NCI-H1417 treated with DMSO at 0.1 percent for 48 hours (cell line): ENCODE measurements around the gene ALOX5AP.
"Not testable (repeated sequence)": the region's sequence is repeated elsewhere in the genome, so short reads cannot be mapped to it uniquely, and the experiment has no call there.

Experiments used
- DNase-seq: peaks from one replicate; lab custom pipeline; 2025; lab: John Stamatoyannopoulos, UW

Gene ALOX5AP

DNA sequence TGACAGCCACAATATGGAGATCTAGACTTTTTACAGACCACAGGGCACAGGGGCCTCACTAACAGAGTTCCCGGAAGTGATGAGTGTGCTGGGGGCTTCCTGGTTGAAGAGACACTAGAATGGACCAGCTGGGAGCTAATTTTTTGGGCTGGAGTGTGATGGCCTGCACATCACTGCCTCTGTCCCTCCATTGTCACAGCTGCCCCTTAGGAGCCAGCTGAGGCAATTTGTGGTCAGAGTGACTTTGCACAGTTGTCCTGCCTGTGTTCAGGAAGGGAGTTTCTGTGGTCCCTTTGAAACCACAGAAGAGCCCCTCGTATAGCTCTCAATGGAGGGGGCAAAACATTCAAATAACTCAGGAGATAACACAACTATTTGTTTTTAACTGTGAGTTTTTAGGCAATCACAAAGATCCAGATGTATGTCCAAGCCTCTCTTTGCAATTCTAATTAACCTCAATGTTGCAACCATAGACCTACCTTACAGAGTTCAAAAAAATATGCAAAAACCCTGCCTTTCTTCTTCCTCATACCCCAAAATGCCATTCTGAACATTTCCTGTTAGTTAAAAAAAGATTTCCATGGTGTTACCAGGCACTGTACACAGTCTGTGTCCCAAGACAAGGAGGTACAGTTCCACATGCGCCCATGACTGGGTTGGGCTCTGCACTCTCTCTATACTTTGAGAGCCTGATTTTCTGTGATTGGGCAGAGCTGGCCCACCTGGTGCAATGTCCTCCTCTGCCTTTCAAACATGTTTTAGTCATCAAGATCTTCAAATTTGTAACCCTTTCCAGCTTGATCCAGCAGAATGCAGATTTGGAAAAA is 2.4 kb downstream of the ALOX5AP start:
- DNase-seq: no peak

DNA sequence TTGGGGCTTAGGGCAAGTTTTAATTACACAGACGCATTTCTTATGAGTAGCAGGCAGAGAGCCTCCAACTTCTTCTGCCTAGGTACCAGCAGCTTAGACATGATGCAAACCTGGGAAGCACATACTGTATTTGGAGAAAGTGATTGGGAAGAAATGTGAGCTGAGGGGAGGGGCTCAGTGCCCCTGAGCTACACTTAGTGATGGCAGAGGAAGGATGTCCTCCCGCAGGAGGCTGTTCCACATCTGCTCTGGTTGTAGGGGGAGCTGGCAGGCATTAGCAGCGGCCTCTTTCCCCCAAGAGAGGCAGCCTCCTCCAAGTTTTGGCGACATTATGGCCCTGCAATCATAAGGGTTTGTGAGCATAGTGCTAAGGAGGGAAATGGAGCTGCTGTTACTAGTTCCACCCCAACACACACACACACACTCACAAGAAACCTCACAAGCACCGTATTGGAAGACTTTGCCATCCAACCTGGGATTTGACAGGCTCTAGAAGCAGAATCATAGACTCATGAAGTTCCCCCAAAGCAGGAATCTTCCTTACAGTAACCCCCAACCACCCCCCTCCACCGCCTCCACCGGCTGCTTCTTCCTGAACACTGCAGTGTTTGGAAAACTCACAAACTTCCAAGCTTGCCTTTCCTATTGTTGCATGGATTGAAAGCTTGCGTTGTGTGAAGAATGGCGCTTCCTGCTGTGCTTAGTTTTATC is 3.3 kb downstream of the ALOX5AP start:
- no peak for DNase-seq

DNA sequence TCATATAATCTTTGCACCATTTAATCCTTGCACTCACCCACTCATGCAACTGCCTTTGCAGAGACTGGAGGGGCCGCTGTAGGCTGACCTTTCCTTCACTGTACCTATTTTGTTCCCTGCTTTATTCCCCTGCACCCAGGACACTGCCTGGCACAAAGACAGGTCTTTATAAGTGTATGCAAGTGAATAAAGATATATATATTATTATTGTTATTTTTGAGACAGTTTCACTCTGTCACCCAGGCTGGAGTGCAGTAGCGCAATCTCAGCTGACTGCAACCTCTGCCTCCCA is 3.8 kb downstream of the ALOX5AP start:
- no peak for DNase-seq

DNA sequence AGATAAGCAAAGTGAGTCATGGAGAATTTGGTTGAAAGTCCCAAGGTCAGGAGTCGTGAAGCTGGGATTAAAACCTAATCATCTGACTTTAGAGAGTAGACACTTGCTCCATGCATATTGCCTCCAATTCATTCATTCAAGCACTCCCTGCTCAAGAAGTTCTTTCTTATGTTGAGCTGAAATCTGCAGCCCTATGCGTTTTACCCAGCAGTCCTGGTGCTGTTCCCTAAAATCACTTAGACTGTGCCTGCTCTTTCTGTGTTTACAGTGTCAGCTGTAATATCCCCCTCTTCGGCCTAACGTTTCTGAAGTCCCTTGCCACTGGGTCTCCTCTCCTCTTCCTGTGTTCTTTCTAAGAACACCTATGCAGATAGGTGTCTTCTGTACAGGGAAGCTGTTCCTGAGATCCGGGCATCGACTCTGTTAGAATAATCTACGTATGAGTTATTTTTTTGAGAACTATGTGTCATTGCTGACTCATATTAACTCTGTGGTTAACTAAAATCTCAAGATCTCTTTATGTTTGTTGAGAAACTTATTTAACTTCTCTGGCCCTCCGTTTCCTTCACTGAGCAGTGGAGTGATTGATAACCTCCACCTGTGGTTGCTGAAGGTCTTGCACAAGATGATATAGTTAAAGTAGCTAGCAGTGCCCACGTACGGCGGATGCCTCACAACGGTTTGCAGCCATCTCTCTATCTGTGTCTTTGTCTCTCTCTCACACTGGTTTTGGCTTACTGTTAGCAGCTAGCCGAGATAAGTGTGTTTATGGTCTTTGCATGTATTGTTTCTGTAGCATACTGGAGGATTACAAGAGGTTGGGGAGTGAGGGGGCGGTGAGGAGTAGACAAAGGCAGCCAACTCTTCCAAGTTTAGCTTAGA is 4.7 kb downstream of the ALOX5AP start:
- DNase-seq: no peak

DNA sequence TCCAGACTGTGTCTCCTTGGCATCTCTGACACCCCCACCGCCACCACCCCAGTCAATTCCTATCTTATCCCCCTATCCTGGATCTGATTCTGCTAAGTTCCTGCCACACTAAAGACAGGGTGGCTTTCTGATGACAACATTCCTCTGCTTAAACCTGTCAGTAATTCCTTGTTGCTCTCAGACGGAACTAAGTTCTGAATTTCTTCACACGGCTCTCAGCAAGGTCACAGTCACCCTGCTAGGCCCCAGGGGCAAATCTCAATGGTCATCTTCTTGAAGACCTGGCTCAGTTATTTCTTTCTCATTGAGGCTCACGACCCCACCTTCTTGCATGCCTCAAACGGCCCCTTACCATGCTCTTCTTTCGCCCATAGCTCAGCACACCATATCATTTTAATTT is 7.6 kb downstream of the ALOX5AP start:
- no peak for DNase-seq

DNA sequence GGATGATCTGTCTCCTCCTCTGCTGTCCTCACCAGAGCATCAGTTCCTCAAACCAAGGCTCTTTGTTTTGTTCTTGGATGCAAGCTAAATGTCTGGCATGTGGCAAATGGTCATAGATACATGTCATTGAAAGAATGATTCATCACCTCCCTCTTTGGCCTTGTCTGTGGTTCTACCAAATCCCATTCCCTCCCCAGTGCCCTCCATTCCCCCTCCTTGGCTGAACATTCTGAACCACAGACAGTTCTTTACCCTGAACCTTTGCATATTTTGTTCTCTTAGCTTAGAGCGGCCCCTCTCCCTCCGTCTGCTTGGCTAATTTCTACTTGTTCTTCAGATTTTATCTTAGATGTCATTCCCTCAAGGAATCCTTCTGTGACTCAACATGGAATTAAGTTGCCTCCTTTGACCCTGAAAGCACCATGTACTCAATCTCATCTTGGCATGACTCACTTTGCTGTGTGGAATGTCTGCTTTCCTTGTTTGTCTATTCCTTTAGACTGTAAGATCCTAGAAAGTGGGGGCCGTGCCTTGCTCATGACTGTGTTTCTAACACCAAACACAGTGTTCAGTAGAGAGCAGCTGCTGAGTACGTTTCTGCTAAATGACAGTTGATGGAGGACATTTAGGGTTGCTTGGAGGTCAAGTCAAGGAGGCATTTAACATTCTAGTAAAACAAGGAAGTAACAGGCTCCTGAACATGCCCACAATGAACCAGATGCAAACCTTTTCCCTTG is 8.1 kb downstream of the ALOX5AP start:
- no peak for DNase-seq

DNA sequence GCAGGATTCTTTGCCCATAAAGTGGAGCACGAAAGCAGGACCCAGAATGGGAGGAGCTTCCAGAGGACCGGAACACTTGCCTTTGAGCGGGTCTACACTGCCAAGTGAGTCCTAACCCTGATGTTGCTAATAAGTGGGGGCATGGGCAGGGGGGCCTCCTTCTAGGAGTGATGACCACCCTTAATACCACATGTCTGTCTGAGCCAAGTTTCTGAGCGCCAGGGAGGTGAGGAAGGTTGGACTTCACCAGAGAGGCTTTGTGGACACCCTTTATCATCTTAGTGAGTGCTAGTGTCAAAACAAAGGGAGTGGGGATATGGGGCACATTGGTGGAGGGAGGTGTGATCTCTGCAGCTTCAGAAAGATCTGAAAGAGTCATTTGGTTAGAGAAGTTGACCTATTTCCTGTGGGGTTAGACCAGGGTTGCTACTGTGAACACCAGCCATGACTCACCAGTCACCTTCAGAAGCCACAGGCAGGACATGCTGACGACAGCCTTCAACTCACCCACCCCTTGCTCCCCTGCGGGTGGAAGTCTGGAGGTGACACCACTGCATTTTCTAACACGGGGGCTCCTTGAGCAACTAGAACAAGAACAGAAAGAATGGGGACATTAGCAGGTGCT is 8.8 kb downstream of the ALOX5AP start:
- DNase-seq: no peak

DNA sequence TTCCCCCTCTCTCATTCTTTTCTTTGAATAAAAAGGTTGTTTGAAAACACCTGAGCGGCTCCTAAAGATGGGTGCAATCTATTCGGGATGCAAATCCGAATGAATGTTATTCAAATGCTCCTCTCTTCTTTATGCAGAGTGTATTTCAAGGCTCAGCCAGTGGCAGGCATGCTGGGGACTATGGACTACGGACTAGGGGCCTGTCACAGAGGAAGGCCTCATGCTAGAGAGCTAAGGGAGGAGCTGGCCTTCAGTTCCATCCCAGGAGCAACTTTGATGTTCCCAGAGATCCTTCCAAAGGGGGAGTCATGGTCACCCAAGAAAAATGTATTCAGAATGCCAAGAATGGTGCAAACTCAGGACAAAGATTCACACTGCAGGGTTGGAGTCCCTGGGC is 9.3 kb downstream of the ALOX5AP start:
- no peak for DNase-seq

DNA sequence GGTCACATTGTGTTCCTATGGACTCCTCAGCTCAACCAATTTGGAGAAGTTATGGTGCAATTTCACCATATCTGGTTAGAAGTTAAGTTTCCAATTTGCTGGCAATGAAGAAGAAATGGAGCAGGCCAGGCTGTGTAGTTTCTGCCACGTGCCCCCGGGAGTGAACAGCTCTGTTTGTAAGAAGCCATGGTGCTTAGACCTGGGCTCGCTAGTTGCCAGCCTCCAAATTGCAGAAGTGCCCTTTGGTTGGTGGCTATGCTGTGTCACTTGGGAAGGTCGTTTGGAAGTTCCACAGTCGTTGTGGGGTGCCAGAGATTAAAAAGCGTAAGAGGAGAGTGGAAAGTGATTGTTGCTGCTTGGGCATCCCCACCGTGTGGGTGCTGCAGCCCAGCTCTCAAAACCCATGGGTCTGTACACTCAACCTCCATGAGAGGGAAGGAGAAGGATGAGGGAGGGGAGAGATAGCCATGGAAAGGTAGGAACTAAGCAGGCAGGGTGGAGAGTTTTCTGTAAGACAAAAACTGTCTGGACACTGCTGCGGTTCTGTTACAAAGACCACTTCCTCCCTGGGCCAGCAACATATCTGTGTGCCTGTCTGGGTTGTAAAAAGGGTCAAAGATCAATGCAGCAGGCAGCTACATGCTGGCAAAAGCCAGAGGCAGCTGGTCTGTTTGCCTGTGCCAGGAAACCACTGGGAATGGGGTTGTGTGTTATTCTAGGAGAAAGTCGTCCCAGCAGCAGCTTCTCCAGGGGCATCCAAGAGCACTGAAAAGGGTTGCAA is 10.8 kb downstream of the ALOX5AP start:
- DNase-seq: no peak

DNA sequence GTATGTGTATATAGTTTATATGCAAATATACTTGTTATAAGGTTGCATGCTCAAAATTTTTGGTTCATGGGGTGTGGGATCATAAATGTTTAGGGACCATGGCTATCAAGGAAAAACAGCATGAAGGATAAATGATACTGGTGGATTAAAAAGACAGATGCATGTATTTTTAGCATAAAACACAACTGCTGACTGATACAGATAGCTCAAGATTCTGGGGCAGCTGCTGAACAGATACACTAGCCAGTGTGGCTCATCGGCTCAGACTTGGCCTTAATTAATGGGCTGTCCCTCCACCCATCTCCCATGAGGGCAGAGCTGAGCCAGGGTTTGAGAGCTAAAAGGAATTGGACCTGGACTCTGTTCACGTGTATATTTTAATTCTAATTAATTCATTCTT is 11.4 kb downstream of the ALOX5AP start:
- DNase-seq: no peak

DNA sequence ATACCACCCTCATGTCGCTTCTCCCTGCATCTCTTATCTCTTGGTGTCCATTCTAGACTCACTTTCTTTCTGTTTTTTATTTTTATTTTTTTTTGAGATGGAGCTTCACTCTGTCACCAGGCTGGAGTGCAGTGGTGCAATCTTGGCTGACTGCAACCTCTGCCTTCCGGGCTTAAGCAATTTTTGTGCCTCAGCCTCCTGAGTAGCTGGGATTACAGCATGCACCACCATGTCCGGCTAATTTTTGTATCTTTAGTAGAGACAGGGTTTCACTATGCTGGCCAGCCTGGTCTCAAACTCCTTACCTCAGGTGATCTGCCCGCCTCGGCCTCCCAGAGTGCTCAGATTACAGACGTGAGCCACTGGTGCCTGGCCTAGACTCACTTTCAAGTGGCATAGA is 12.5 kb downstream of the ALOX5AP start:
- DNase-seq: not testable (repeated sequence)

DNA sequence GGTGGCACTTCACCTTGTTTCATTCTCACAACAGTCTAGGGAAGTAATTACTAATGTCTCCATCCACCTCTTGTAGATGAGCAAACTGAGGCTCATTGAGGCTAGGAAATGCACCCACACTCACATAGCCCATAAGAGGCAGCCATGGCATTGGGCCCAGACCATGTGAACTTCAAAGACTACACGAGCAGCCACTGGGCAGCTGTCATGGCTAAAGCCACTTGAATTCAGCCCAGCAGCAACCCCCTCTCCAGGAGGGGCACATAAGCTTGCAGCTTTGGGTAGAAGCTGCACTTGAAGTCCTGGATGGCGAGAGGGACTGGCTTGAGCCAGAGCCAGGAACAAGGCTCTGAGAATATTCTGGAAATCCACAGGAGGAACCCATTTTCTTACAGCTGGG is 13.4 kb downstream of the ALOX5AP start:
- DNase-seq: no peak

DNA sequence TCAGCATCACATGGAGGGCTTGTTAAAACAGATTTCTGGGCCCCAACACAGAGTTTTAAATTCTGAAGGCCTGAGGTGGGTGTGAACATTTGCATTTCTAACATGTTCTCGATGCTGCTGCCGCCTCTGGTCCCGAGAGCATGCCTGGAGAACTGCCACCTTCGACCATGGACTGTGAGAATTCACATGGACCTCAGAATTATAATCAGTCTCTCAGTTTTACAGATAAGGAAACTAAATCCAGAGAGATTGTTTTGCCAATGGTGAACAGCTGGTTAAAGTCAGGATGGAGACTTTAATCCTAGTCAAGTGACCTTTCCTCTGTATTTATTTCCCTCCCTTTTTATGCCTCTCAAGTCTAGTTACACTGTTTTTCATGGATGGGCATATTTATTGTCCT is 14.7 kb downstream of the ALOX5AP start:
- DNase-seq: no peak

DNA sequence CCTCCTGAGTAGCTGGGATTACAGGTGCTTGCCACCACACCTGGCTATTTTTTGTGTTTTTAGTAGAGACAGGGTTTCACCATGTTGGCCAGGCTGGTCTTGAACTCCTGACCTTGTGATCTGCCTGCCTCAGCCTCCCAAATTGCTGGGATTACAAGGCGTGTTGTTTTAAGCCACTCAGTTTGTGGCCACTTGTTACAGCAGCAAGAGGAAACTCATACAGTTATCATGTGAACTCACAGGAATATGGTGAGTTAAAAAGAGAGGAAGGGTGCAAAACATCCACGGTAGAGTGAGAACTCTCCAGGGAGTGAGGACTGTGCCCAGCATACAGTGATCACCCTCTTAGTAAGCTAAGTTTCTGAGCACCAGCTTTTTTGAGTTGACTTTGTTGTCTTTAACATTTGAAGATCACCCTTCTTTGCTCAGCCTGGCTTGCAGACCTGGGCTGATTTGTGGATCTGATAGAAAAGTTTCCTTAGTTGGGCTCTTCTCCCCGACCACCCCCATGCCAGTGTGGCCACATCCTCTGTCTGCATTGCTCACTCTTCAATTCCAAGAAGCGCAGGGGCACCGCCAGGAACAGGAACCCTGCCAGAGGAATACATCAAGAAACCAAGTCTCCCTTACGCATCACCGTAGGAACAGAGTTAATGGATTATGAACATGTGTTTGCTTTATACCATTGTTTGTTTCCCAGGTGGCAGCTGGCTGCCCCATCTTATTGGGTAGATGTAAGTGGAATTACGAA is 16.0 kb downstream of the ALOX5AP start:
- DNase-seq: no peak

DNA sequence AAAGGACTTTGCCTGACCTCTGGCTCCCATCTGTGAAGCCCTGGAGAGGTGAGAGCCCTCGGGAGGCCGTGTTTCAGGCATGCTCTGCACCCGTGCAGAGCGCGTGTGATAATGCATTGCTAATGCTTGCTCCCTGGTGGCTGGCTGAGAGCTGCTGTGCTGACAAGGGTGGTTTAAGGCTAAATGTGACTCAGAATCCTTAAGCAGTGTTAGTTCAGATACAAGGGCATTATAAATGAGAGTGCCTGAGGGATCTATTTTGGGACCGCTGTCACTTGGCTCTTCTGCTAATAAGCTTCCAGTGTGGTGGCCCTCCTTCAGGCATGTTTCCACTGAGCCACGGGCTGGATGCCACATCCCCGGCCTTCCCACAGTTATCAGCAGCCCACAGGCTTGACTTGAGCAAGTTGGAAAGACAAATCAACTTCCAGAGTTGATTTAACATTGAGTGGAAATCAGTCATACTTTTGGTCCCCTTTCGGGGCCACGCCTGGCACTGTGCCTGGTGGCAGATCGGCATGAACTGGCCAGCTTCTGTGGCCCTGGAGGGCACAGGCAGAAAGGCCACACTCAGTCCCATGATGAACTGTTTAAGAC is 17.0 kb downstream of the ALOX5AP start:
- DNase-seq: no peak

DNA sequence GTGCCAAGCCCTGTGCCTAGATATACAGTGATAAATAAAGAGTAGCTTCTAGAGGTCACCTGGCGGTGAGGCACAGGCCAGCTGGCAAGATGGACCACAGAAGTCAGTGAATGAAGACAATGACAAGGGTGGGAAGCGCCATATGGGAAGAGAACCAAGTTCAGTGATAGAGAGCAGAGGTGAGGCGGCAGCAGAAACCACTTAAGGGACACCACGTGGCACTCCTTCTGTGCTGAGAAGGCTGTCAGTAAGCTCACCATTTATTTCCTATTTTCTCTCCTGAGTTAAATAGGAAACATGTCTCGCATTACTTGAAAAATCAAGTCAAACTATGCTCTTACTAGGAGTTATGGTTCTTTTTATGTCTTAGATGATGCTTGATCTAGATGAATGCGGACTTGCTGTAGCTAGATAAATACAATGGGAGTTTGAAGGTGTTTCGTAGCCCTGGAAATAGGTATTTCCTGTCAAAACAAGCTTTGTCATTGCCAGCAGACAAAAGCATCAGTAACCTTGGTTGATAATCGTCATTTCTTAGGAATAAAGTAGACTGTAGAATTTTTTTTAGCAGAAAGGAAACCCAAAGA is 17.8 kb downstream of the ALOX5AP start:
- DNase-seq: no peak

DNA sequence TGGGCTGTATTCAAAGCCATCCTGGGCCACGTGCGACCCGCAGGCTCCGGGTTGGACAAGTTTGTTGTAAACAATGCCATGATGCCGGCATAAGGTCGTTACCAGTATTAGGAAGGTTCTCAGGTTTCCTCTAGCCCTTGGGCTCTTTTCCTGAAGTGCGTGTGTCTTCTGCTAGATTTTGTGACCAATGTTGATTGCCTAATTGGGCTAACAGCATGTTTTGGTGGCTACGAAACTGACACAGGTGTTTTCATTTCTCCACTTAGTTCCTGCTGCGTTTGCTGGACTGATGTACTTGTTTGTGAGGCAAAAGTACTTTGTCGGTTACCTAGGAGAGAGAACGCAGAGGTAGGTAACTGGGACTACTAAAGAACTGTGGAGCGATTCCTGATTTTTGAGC is 20.3 kb downstream of the ALOX5AP start:
- peak; percentile 11 for DNase-seq

DNA sequence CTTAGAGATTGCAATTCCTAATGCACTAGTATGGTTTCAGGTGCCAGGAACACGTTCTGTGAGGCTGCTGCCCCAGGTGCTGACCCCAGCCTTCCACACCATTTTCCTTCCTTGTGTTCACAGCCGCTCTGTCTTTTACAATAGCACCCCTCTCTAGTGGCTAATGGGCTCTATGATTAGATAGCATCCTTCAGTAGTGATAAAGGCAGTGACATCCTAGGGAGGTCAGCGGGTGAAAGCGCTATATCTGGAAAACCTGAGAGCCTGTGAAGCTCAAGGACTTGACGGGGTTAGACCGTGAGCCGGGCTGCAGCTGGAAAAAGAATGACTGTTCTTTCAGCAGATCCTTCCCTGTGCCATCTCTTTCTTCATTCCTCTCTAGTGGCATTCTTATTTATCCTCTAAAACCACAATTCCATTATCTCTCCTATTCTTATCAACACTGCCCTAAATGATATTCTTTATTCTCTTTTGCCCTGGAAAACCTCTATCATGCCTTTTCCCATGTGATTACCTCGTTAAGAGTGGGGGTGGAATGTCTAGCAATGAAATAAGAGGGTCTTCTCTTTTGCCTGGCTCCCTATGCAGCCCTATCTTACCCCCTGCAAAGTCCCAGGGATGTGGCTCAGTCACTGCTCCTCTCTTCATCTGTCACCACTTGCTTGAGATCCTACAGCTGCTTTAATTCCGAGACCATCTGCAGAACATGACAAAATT is 21.8 kb downstream of the ALOX5AP start:
- DNase-seq: no peak

DNA sequence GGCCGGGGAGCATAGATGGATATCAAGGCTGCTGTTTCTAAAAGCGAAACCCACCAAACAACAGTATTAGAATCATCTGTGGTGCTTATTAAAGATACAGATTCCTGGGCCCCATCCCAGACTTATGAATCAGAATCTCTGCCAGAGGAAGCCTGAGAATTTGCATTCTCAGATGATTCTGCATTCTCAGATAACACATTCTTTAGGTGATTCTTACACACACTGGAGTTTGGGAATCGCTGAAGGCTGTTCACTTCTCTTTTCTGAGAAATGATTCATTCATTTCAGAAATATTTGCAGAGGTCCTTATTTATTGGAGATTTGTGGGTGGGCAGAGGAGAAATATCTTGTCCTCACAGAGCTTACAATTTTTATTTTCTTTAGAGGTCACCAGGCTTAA is 24.4 kb downstream of the ALOX5AP start:
- no peak for DNase-seq
